ENCODE measurements around the gene SLAMF1.
"Not testable (repeated sequence)": the region's sequence is repeated elsewhere in the genome, so short reads cannot be mapped to it uniquely, and the experiment has no call there.

Gene SLAMF1

GRCh38 chr1:160588468-160588867, 58.4 kb downstream of the SLAMF1 start:
- no peak for DNase-seq

DNA sequence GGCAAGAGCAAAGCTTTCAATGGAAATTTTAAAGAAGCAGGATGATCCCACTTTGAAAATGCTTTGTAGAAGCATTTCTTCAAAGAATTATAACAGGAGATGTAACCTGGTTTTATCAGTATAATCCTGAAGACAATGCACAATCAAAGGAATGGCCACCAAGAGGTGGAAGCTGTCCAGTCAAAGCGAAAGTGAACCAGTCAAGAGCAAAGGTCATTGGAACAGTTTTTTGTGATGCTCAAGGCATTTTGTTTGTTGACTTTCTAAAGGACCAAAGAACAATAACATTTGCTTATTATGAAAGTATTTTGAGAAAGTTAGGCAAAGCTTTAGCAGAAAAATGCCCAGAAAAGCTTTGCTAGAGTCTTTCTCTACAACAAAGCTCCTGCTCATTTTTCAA, 62.1 kb downstream of the SLAMF1 start:
- DNase-seq = no peak

DNA sequence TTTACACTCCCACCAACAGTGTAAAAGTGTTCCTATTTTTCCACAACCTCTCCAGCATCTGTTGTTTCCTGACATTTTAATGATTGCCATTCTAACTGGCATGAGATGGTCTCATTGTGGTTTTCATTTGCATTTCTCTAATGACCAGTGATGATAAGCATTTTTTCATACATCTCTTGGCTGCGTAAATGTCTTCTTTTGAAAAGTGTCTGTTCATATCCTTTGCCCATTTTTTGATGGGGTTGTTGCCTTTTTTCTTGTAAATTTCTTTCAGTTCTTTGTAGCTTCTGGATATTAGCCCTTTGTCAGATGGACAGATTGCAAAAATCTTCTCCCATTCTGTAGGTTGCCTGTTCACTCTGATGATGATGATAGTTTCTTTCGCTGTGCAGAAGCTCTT, 63.9 kb downstream of the SLAMF1 start:
- not testable (repeated sequence) for DNase-seq

DNA sequence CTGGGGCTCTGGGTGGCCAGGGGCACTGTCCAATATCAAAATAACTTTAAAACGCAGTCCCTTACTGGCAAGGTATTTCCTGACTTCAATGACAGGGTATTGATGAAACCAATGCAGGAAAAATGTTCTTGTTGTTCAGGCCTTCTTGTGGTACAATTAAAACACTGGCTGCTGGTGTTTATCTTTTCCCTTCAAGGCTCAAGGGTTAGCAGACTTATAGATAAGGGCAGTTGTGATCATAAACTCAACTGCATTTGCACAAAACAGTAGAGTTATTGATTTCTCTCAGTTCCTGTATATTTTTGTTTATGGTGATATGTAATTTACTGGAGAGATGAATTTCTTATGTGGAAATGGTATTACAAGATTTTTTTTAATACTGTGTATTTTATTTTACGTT, 64.9 kb downstream of the SLAMF1 start:
- no peak for DNase-seq

DNA sequence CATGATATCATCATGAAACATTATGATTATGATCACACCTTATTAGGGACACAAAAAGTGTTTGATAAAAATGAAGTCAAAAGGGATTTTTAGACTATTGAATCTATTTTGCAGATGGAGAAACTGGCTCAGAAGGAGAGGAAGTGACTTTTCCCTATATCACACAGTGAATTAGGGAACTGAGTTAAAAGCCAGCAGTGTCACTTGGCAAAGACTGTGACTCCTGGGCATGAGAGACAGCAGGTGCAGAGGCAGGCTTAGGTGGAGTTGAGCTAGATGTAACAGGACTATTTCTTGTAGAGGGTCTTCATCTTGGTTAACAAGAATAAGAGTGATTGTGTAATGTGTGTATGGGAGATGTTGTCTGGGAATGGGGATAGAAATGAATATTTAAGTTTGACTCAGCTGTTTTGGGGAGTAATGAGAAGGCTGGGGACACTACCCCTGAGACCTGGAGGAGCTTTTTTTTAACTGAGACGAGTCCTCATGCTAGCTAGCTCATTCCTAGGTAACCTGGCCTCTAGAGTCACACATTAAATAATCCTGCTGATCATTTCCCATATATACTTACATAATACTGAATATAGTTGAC, 66.5 kb downstream of the SLAMF1 start:
- DNase-seq = no peak

- no peak for DNase-seq
These were observed 67.6 kb downstream of the SLAMF1 start, which contains the start of gene CD84 for GRCh38 chr1:160579216-160579701. CD84 (minus strand) TSS chr1:160579496; CDS start chr1:160579437, 59 bp downstream.

GRCh38 chr1:160578525-160579191, 68.2 kb downstream of the SLAMF1 start:
- no peak for DNase-seq

DNA sequence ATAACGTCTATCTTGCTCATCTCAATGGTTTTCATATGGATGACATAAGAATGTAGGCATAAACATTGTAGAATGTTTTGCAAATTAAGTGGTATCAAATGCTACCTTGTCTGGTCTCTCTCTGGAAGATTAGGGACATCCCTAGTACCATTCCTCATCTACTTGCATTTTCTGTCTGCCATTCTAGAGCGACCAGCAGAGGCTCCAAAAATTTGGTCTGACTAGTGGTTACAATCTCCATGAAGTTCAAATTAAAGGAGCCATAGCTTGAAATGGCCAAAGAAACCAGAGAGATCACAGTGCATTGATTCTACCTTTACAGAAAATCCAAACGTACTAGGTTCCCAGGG, 68.7 kb downstream of the SLAMF1 start:
- DNase-seq = no peak

GRCh38 chr1:160577671-160578070, 69.2 kb downstream of the SLAMF1 start:
- DNase-seq = no peak

- no peak for DNase-seq
These were observed 70.0 kb downstream of the SLAMF1 start for GRCh38 chr1:160576884-160577283.

DNA sequence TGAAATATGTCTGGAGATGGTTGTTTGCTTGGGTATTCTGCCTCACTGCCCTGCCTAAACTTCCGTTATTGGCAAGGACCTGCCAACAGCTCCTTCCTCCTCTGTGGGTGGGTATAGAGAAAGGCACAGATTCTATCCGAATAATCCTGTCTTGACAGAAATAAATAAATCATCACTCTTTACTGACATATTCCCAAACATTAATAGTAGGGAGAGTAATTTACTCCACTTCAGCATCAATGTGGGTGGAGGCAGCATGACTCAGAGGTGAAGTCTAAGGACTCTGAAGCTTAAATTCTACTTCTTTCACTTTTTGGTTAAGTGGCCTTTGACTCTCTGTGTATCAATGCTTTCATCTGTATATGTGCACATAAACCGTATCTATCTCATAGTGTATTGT, 70.5 kb downstream of the SLAMF1 start:
- DNase-seq = peak; percentile 51 to 59

GRCh38 chr1:160575112-160575664, 71.7 kb downstream of the SLAMF1 start:
- peak in 1 of 2 experiments; percentile 43 for DNase-seq

GRCh38 chr1:160570840-160571239, 76.0 kb downstream of the SLAMF1 start:
- no peak for DNase-seq

- no peak for DNase-seq
These were observed 77.0 kb downstream of the SLAMF1 start for GRCh38 chr1:160569806-160570205.

DNA sequence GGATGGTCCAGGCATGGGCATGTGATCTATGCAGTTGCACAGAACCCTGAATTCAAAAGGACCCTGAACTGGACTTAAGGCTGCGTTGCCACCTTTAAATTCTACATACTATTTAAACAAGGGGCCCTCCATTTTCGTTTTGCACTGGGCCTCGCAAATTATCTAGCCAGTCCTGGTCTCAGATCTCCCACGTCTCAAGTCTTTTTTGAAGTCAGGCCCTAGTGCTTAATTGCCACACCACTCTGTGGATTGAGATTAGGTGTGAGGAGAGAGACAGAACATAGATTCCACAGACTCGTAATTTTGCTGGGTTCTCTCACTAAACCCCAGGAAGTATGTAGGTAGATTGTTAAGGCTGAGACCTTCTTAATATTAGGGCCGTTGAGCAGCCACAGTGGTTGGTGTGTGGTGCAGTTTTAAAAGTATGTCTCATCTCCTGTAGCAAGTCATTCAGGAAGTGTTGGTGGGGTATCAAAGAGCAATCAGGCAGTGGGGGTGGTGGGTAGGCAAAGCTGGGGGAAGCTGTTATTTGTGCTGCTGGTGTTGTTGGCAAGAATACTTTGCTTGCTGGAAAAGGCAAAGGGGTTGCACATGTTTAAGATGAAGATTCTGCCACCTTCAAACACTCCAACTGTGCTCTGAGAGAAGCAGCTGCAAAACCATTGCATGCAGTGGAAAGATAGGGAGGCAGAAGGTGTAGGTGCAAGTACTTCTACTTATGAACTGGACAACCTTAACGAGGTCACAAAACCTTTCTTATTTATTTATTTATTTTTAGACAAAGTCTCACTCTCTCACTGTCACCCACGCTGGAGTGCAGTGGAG, 78.8 kb downstream of the SLAMF1 start:
- peak; percentile 76 to 80 for DNase-seq

DNA sequence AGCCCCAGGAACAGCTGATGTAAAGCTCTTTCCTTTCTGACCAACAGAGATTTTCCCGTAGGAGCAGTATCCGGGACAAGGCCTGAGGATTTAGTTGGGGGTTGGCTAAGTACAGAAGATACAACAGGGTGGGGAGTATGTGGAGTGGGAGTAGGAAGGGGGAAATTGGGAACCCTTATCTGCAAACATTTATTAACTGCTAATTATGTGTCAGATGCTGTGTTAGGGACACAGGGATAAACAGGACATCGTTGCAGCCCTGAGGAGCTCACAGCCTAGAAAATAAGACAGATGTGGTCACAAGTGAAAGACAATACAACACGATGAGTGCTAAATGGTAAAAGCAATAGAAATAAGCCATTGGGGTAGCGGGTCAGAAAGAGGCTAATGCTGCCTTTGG, 79.5 kb downstream of the SLAMF1 start:
- no peak for DNase-seq

DNA sequence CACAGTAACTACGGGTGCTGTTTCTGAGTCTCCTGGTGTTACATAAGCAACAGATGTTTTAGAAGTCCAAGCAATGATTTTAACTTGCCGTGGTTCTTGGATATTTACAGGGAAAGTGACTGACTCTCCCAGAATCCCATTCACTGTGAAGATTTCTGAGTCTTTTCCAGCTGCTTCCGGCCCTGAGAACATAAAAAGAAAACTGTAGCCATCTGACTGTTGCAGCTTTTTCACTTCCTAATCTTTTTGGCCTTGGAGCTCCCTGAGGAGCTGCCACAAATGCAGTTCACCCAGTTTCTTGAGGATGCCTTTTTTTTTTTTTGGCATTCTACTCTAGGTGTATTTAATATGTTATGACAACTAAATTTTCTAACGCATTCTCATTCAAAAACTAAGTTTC, 81.3 kb downstream of the SLAMF1 start:
- DNase-seq = no peak

DNA sequence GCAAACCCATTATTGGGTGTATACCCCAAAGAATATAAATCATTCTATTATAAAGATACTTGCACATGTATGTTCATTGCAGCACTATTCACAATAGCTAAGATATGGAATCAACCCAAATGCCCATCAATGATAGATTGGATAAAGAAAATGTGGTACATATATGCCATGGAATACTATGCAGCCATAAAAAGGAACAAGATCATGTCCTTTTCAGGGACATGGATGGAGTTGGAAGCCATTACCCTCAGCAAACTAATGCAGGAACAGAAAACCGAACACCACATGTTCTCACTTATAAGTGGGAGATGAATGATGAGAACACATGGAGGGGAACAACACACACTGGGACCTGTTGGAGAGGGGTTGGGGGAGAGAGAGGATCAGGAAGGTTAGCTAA, 83.6 kb downstream of the SLAMF1 start:
- DNase-seq = not testable (repeated sequence)

DNA sequence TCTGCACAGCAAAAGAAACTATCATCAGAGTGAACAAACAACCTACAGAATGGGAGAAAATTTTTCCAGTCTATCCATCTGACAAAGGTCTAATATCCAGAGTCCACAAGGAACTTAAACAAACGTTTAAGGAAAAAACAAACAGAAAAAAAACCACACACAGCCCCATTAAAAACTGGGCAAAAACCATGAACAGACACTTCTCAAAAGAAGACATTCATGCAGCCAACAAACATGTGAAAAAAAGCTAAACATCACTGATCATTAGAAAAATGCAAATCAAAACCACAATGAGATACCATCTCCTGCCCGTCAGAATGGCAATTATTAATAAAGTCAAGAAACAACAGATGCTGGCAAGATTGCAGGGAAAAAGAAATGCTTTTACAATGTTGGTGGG, 84.1 kb downstream of the SLAMF1 start:
- not testable (repeated sequence) for DNase-seq

- no peak for DNase-seq
These were observed 86.0 kb downstream of the SLAMF1 start for GRCh38 chr1:160560806-160561205.

DNA sequence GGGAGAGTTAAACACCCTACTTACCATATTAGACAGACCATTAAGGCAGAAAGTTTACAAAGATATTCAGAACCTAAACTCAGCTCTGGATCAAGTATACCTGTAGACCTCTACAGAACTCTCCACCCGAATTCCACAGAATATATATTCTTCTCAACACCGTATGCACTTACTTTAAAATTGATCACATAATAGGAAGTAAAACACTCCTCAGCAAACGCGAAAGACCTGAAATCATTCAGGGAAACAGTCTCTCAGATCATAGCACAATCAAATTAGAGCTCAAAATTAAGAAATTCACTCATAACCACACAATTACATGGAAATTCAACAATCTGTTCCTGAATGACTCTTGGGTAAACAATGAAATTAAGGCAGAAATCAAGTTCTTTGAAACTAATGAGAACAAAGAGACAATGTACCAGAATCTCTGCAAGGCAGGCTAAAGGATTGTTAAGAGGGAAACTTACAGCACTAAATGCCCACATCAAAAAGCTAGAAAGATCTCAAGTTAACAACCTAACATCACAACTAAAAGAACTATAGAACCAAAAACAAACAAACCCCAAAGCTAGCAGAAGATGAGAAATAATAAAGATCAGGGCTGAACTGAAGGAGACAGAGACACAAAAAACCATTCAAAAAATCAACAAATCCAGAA, 86.7 kb downstream of the SLAMF1 start:
- DNase-seq = no peak

DNA sequence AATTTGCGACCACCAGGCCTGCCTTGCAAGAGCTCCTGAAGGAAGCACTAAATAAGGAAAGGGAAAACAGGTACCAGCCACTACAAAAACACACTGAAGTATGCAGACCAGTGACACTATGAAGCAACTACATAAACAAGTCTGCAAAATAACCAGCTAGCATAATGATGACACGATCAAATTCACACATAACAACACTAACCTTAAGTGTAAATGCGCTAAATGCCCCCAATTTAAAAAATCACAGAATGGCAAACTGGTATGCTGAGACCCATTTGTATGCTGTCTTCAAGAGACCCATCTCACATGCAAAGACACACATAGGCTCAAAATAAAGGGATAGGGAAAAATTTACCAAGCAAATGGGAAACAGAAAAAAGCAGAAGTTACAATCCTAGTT, 87.4 kb downstream of the SLAMF1 start:
- not testable (repeated sequence) for DNase-seq
